DOHH2 (cell line): ENCODE measurements around the gene ZNRF1.

Experiments used
- CTCF ChIP-seq: fragments of 200-600 bp; sonication (generic); IDR thresholded peaks from one replicate; pipeline ENCODE4 v1.5.1; 2014; ENCODE audit warnings: antibody characterized with exemption, mild to moderate bottlenecking, low read depth, low read length; ENCODE audit not compliant: poor library complexity, severe bottlenecking
- EZH2phosphoT487 ChIP-seq: fragments of 200-600 bp; sonication (generic); IDR thresholded peaks from 2 replicates; pipeline ENCODE4 v1.6.1; 2017; ENCODE audit warnings: borderline replicate concordance, mild to moderate bottlenecking, antibody characterized with exemption, low read length, moderate library complexity, mixed read lengths

- TF ChIP-seq CTCF (no peak), EZH2phosphoT487 (no peak)
These were observed 1.8 kb upstream of the ZNRF1 start for GRCh38 chr16:74997042-74997491.
